Ishikawa (cell line): Measurements from ENCODE around the gene DGLUCY.

Experiments used
- CEBPB ChIP-seq: IDR thresholded peaks from 2 replicates; pipeline ENCODE4 v1.6.1; 2012
- CREB1 ChIP-seq: IDR thresholded peaks from 2 replicates; pipeline ENCODE4 v1.6.1; 2012; ENCODE audit warnings: low read depth
- EGR1 ChIP-seq: IDR thresholded peaks from 2 replicates; pipeline ENCODE4 v1.6.1; 2012
- EP300 ChIP-seq: IDR thresholded peaks from 2 replicates; pipeline ENCODE4 v1.6.1; 2012; ENCODE audit warnings: borderline replicate concordance
- FOXM1 ChIP-seq: IDR thresholded peaks from 2 replicates; pipeline ENCODE4 v1.6.1; 2012; ENCODE audit warnings: low read depth, borderline replicate concordance
- NFIC ChIP-seq: IDR thresholded peaks from 2 replicates; pipeline ENCODE4 v1.6.1; 2012
- RAD21 ChIP-seq: IDR thresholded peaks from 2 replicates; pipeline ENCODE4 v1.6.1; 2012; ENCODE audit warnings: low read depth
- TAF1 ChIP-seq: IDR thresholded peaks from 2 replicates; pipeline ENCODE4 v1.6.1; 2012; ENCODE audit warnings: low read depth, mild to moderate bottlenecking
- TCF12 ChIP-seq: IDR thresholded peaks from 2 replicates; pipeline ENCODE4 v1.6.1; 2012; ENCODE audit warnings: low read depth
- TEAD4 ChIP-seq: IDR thresholded peaks from 2 replicates; pipeline ENCODE4 v1.6.1; 2012
- YY1 ChIP-seq: IDR thresholded peaks from 2 replicates; pipeline ENCODE4 v1.6.1; 2012; ENCODE audit warnings: low read depth
- ZBTB7A ChIP-seq: IDR thresholded peaks from 2 replicates; pipeline ENCODE4 v1.6.1; 2012; ENCODE audit warnings: low read depth
- TF ChIP-seq, protein P1 (sequence below): IDR thresholded peaks from 2 replicates; pipeline ENCODE4 v1.6.1; 2012
- TF ChIP-seq, protein P2 (sequence below): IDR thresholded peaks from 2 replicates; pipeline ENCODE4 v1.6.1; 2012
- TF ChIP-seq, protein P3 (sequence below): IDR thresholded peaks from 2 replicates; pipeline ENCODE4 v1.6.1; 2012; ENCODE audit warnings: low read depth, mild to moderate bottlenecking

Gene DGLUCY

DNA sequence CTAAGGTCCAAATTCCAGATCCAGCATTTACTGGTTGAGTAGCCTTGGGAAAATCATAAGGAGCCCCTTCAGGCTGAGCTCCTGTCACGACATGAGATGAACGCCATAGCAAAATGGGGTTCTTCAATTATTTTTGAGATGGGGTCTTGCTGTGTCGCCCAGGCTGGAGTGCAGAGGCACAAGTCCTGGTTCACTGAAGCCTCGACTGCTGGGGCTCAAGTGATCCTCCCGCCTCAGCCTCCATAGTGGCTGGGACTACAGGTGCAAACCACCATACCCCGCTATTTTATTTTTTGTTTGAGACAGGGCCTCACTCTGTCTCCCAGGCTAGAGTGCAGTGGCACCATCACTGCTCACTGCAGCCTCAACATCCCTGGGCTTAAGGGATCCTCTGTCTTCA is 156.3 kb downstream of the DGLUCY start:
- TF ChIP-seq TCF12 (no peak), NFIC (no peak)
- TF ChIP-seq, protein P1, sequence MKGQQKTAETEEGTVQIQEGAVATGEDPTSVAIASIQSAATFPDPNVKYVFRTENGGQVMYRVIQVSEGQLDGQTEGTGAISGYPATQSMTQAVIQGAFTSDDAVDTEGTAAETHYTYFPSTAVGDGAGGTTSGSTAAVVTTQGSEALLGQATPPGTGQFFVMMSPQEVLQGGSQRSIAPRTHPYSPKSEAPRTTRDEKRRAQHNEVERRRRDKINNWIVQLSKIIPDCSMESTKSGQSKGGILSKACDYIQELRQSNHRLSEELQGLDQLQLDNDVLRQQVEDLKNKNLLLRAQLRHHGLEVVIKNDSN: no peak

DNA sequence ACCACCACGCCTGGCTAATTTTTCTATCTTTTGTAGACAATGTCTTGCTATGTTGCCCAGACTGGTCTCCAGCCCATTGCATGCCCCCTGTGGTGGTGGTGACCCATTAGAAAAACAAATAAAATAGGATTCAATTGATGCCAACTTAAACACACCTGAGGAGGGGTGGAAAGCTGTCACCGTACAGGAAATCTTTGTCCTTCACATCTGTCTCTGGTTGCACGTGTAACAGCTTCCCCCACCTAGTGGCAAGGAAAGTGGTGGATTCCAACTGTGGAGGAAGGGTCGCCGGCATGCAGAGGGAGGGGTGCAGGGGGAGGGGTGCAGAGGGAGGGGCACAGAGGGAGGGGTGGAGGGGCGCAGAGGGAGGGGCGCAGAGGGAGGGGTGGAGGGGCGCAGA is 156.7 kb downstream of the DGLUCY start:
- TF ChIP-seq NFIC (no peak), RAD21 (no peak), ZBTB7A (no peak), CEBPB (no peak), EGR1 (no peak), YY1 (no peak)
- TF ChIP-seq, protein P2, sequence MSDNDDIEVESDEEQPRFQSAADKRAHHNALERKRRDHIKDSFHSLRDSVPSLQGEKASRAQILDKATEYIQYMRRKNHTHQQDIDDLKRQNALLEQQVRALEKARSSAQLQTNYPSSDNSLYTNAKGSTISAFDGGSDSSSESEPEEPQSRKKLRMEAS: no peak

DNA sequence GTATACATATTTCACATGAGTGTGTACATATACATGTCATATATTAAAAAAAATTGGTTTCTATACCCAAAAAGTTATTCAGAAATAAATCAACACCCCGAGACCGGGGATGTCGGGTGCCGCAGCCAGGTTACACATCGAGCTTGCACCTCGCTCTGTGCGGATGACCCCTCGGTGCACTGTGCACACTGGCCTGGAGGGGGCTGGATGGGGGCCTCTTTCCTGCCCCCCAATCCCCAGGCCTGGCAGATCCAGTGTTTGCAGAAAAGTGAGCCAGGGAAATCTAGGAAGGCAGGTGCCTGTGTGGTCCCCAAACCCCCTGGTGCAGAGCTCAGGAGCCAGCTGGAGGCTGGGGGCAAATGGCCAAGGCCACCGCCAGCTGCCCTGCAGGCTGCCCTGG is 157.8 kb downstream of the DGLUCY start:
- no peak for TF ChIP-seq FOXM1
- TF ChIP-seq, protein P3, sequence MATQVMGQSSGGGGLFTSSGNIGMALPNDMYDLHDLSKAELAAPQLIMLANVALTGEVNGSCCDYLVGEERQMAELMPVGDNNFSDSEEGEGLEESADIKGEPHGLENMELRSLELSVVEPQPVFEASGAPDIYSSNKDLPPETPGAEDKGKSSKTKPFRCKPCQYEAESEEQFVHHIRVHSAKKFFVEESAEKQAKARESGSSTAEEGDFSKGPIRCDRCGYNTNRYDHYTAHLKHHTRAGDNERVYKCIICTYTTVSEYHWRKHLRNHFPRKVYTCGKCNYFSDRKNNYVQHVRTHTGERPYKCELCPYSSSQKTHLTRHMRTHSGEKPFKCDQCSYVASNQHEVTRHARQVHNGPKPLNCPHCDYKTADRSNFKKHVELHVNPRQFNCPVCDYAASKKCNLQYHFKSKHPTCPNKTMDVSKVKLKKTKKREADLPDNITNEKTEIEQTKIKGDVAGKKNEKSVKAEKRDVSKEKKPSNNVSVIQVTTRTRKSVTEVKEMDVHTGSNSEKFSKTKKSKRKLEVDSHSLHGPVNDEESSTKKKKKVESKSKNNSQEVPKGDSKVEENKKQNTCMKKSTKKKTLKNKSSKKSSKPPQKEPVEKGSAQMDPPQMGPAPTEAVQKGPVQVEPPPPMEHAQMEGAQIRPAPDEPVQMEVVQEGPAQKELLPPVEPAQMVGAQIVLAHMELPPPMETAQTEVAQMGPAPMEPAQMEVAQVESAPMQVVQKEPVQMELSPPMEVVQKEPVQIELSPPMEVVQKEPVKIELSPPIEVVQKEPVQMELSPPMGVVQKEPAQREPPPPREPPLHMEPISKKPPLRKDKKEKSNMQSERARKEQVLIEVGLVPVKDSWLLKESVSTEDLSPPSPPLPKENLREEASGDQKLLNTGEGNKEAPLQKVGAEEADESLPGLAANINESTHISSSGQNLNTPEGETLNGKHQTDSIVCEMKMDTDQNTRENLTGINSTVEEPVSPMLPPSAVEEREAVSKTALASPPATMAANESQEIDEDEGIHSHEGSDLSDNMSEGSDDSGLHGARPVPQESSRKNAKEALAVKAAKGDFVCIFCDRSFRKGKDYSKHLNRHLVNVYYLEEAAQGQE: no peak
- no peak for TF ChIP-seq NFIC
- TF ChIP-seq RAD21: no peak
- TF ChIP-seq ZBTB7A: no peak
- TF ChIP-seq, protein P1: no peak
- TF ChIP-seq TCF12: no peak
- no peak for TF ChIP-seq EGR1
- TF ChIP-seq TEAD4: no peak
- TF ChIP-seq, protein P2: no peak
- no peak for TF ChIP-seq CEBPB
- no peak for TF ChIP-seq EP300
- no peak for TF ChIP-seq YY1
- TF ChIP-seq CREB1: no peak
- TF ChIP-seq TAF1: no peak

DNA sequence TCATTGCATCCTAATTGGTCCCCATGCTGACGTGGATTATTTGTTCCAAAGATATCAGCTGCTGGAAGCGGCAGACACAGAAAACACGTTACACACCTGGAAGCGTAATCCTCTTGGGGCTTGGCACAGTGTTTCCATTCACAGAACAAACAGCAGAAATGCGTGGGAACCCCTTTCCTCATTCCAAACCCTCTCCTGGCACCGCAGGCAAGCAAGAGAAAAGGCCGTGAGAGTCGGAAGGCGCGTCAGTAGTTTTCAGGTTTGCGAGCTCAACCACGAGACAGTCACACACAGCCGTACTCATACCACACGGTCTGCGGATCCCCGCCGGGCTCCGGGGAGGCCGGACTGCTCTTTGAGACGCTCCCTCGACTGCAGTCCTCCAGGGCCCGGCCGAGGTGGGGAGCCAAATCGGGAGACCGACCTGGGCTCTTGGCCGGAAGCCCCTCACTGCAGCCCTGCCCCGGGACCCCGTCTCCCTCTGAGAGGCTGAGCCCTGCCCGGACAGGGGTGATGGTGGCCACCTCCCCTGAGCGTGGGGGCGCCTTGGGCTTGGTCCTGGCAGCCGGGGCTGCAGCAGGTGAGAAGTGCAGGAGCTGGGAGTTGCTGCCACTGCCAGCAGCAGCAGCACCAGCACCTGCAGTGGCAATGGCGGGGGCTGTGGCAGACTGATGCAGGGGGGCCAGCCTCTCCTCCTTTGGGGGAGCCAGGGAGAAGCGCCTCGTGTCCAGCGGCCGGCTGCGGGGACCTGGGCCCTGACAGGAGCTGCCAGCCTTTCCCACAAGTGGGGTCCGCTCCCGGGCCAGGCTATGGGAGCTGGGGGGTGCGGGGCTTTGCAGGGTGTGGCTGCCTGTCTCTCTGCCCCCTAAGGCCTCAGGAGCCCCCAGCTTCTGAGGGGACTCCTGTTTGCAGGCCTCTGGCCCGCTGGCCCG is 158.7 kb downstream of the DGLUCY start:
- no peak for TF ChIP-seq RAD21
- TF ChIP-seq ZBTB7A: no peak
- no peak for TF ChIP-seq FOXM1
- TF ChIP-seq CREB1: no peak
- TF ChIP-seq EP300: no peak
- TF ChIP-seq CEBPB: no peak
- TF ChIP-seq NFIC: no peak
- no peak for TF ChIP-seq TEAD4
- TF ChIP-seq, protein P1: no peak
- no peak for TF ChIP-seq TAF1
- TF ChIP-seq, protein P3: no peak
- TF ChIP-seq YY1: no peak
- TF ChIP-seq EGR1: no peak
- no peak for TF ChIP-seq TCF12
- TF ChIP-seq, protein P2: no peak

DNA sequence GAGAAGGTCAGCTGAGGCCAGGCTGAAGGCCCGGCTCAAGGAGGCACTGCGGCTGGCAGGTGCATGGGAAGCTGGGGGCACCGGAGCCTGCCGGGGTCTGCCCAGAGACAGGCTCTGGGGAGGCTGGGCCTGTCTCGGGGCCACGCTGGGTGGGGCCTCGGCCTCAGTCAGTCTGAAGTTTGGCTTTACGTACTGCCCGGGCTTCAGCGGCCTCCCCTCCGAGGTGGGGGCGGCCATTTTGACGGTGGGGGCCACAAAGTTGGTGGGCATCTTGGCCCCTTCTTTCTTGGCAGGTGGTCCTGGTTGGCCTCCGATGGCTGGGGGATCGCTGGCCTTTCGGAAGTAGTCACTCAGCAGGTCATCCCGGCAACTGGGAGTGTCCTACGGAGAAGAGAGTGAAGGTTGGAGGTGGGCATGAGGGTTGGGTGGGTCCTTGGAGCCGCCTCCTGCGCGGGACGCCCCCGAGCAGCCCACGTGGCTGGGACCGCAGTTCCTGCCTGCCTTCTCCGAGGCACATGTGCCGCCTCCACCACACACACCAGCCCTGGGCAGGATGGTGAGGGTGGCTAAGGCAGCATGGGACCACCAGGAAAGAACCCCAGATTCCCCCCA is 159.5 kb downstream of the DGLUCY start:
- TF ChIP-seq TCF12 (no peak), CEBPB (no peak), EGR1 (no peak), TAF1 (no peak), YY1 (no peak), FOXM1 (no peak), RAD21 (no peak), EP300 (no peak), ZBTB7A (no peak), NFIC (no peak), TEAD4 (no peak), CREB1 (no peak)
- TF ChIP-seq, protein P3: no peak
- TF ChIP-seq, protein P2: no peak
- TF ChIP-seq, protein P1: no peak
